Lower leg skin (tissue), 3 donors: ENCODE results near the gene CLMN.

ENCODE experiments used
- CTCF ChIP-seq, 3 donors: fragments of 450-650 bp; IDR thresholded peaks; one replicate each; pipeline ENCODE4 v1.5.1; 2016; ENCODE audit warnings: antibody characterized with exemption in 3 of 3, mild to moderate bottlenecking in 3 of 3, moderate library complexity in 2 of 3
- POLR2A ChIP-seq, 2 donors: fragments of 450-650 bp; IDR thresholded peaks; one replicate each; pipeline ENCODE4 v1.6.1; 2016 to 2017; ENCODE audit warnings: antibody characterized with exemption in 2 of 2, mild to moderate bottlenecking in 1 of 2, moderate library complexity in 1 of 2

GRCh38 chr14:95237121-95237957 lies 82.4 kb downstream of the CLMN start:
- no peak for TF ChIP-seq CTCF (IDR thresholded peaks at IDR 0.05)
- TF ChIP-seq POLR2A (IDR thresholded peaks at IDR 0.05) = no peak
